ENCODE data around the gene WFDC5. TPM values are rescaled to one million over a fixed set of nuclear protein-coding genes. Genes with fewer than 3 reads are reported as not detected.

WFDC5 gene
- total RNA-seq, 4 donors from 2014 or later = not detected

GRCh38 chr20:45092898-45093297 is 22.1 kb downstream of the WFDC5 start:
- H3K36me3 ChIP-seq = no peaks in the 10 kb centered on the region
- no peak for DNase-seq
- TF ChIP-seq POLR2A (IDR thresholded peaks at IDR 0.05) (no peak), CTCF (IDR thresholded peaks at IDR 0.05) (no peak)
- H3K4me3 ChIP-seq = no peak overlapping the region
- H3K9me3 ChIP-seq = no peaks in the 10 kb centered on the region
- H3K27ac ChIP-seq = no peak overlapping the region
- H3K27me3 ChIP-seq = peaks cover 0 to 14% of the 10 kb centered on the region in 2 donors
- peaks cover 0 to 4% (median 1%) of the 10 kb centered on the region in 4 donors for H3K4me1 ChIP-seq

- DNase-seq = no peak
- no peak overlapping the region for H3K27ac ChIP-seq
- TF ChIP-seq CTCF (IDR thresholded peaks at IDR 0.05) (no peak), POLR2A (IDR thresholded peaks at IDR 0.05) (no peak)
- no peaks in the 10 kb centered on the region for H3K36me3 ChIP-seq
- no peaks in the 10 kb centered on the region for H3K4me1 ChIP-seq
- no peak overlapping the region for H3K4me3 ChIP-seq
- peaks cover 0 to under 1% of the 10 kb centered on the region in 2 donors for H3K27me3 ChIP-seq
- H3K9me3 ChIP-seq = no peaks in the 10 kb centered on the region
Observed at GRCh38 chr20:45091366-45091765, 23.6 kb downstream of the WFDC5 start.

- no peaks in the 10 kb centered on the region for H3K36me3 ChIP-seq
- no peaks in the 10 kb centered on the region for H3K9me3 ChIP-seq
- no peaks in the 10 kb centered on the region for H3K4me1 ChIP-seq
- no peak for DNase-seq
- no peak overlapping the region for H3K4me3 ChIP-seq
- TF ChIP-seq CTCF (IDR thresholded peaks at IDR 0.05) = no peak
- no peak for TF ChIP-seq POLR2A (IDR thresholded peaks at IDR 0.05)
- no peak overlapping the region for H3K27ac ChIP-seq
- no peaks in the 10 kb centered on the region for H3K27me3 ChIP-seq
Observed at GRCh38 chr20:45090481-45090880, 24.5 kb downstream of the WFDC5 start.

GRCh38 chr20:45088247-45088646 is 26.7 kb downstream of the WFDC5 start:
- TF ChIP-seq POLR2A (IDR thresholded peaks at IDR 0.05) = no peak
- no peak for TF ChIP-seq CTCF (IDR thresholded peaks at IDR 0.05)
- Histone ChIP-seq H3K27ac (no peak overlapping the region), H3K4me1 (no peaks in the 10 kb centered on the region), H3K9me3 (no peaks in the 10 kb centered on the region), H3K36me3 (no peaks in the 10 kb centered on the region), H3K4me3 (no peak overlapping the region), H3K27me3 (no peaks in the 10 kb centered on the region)
- DNase-seq = no peak

- no peaks in the 10 kb centered on the region for H3K4me1 ChIP-seq
- H3K27ac ChIP-seq = no peak overlapping the region
- no peak for DNase-seq
- TF ChIP-seq CTCF (IDR thresholded peaks at IDR 0.05) (no peak), POLR2A (IDR thresholded peaks at IDR 0.05) (no peak)
- H3K9me3 ChIP-seq = no peaks in the 10 kb centered on the region
- H3K27me3 ChIP-seq = no peaks in the 10 kb centered on the region
- H3K36me3 ChIP-seq = no peaks in the 10 kb centered on the region
- H3K4me3 ChIP-seq = no peak overlapping the region
Observed at GRCh38 chr20:45087814-45088213, 27.2 kb downstream of the WFDC5 start.

Data from Peyer's patch (tissue), 4 donors.